HepG2 (cell line): ENCODE results near the gene ARHGAP26. TPM values are rescaled to one million over a fixed set of nuclear protein-coding genes. Genes with fewer than 3 reads are reported as not detected.

ENCODE experiments used
- ARID5B ChIP-seq: IDR thresholded peaks from 2 replicates; pipeline ENCODE4 v1.4.0; 2020; ENCODE audit warnings: mild to moderate bottlenecking, missing genetic modification reagents
- ATF6 ChIP-seq: sonication (generic); formaldehyde crosslinking; conservative IDR thresholded peaks from 2 replicates; pipeline ENCODE4 v1.4.0; 2020; ENCODE audit warnings: missing genetic modification reagents
- CBX2 ChIP-seq, 2 experiments: fragments of 200-600 bp in 1 of 2; sonication (generic); formaldehyde crosslinking in 1 of 2; IDR thresholded peaks; 2 replicates each; pipeline versions ENCODE4 v1.7.0 to v1.8.1; 2018 to 2022; ENCODE audit warnings: low read depth in 2 of 2, low read length in 1 of 2, mild to moderate bottlenecking in 1 of 2, missing genetic modification reagents in 1 of 2
- MAZ ChIP-seq, 2 experiments: sonication (generic) in 1 of 2; formaldehyde crosslinking in 1 of 2; IDR thresholded peaks; 2 replicates each; pipeline versions ENCODE4 v1.5.0 to v1.6.1; 2012 to 2020; ENCODE audit warnings: low read depth in 2 of 2, mild to moderate bottlenecking in 2 of 2, borderline replicate concordance in 1 of 2, improper control_type of control experiment in 1 of 2, low read length in 1 of 2, missing genetic modification reagents in 1 of 2, moderate library complexity in 1 of 2
- MZF1 ChIP-seq: sonication (generic); formaldehyde crosslinking; IDR thresholded peaks from 2 replicates; pipeline ENCODE4 v1.8.1; 2023; ENCODE audit warnings: mild to moderate bottlenecking, missing genetic modification reagents, borderline replicate concordance
- SKIL ChIP-seq: sonication (generic); formaldehyde crosslinking; IDR thresholded peaks from 2 replicates; pipeline ENCODE4 v1.8.0; 2022; ENCODE audit warnings: missing genetic modification reagents, mild to moderate bottlenecking, moderate library complexity, borderline replicate concordance
- SMC3 ChIP-seq: IDR thresholded peaks from 2 replicates; pipeline ENCODE4 v1.6.1; 2011; ENCODE audit warnings: low read length, improper control_type of control experiment
- TSC22D2 ChIP-seq: sonication (generic); formaldehyde crosslinking; IDR thresholded peaks from 2 replicates; pipeline ENCODE4 v1.5.1; 2020; ENCODE audit warnings: missing genetic modification reagents, mild to moderate bottlenecking, borderline replicate concordance
- polyA plus RNA-seq, 8 experiments: library from polyadenylated mRNA; depleted of rRNA in 3 of 8; stranded (reverse) in 7 of 8; unstranded in 1 of 8; fragments of >200 nt; fragmentation: Illumina TruSeq in 4 of 8; extraction: Trizol in 4 of 8; gene quantifications; 2 replicates each; pipeline versions ENCODE4 v1.2.1 to v1.2.3, GENCODE V29; 2011 to 2016; ENCODE audit warnings: low read depth in 4 of 8, missing spikeins in 1 of 8, mixed read lengths in 1 of 8; ENCODE audit not compliant: insufficient read depth in 1 of 8
- total RNA-seq, 5 experiments: library from RNA; depleted of rRNA; stranded (reverse); fragments of >200 nt; fragmentation: Illumina TruSeq; extraction: Trizol; gene quantifications; 2 replicates each; pipeline ENCODE4 v1.2.3, GENCODE V29; 2016; ENCODE audit warnings: low read depth in 1 of 5
- TF ChIP-seq, protein P1 (sequence below): sonication (generic); formaldehyde crosslinking; IDR thresholded peaks from one replicate; pipeline ENCODE4 v1.5.1; 2020; ENCODE audit warnings: mild to moderate bottlenecking, missing genetic modification reagents; ENCODE audit errors: not compliant biosample characterization

ARHGAP26 gene
- total and polyA plus RNA-seq, 2 of the 13 experiments (the other 11 are each of a cell fraction or from before 2014, with no cell fraction given), result 9.6 to 18.2 TPM

- TF ChIP-seq SKIL (CRISPR knock-in tag), result no peak
- no peak for TF ChIP-seq ARID5B (CRISPR knock-in tag)
- TF ChIP-seq TSC22D2 (CRISPR knock-in tag), result no peak
- TF ChIP-seq ATF6 (CRISPR knock-in tag), result no peak
- TF ChIP-seq, protein P1, sequence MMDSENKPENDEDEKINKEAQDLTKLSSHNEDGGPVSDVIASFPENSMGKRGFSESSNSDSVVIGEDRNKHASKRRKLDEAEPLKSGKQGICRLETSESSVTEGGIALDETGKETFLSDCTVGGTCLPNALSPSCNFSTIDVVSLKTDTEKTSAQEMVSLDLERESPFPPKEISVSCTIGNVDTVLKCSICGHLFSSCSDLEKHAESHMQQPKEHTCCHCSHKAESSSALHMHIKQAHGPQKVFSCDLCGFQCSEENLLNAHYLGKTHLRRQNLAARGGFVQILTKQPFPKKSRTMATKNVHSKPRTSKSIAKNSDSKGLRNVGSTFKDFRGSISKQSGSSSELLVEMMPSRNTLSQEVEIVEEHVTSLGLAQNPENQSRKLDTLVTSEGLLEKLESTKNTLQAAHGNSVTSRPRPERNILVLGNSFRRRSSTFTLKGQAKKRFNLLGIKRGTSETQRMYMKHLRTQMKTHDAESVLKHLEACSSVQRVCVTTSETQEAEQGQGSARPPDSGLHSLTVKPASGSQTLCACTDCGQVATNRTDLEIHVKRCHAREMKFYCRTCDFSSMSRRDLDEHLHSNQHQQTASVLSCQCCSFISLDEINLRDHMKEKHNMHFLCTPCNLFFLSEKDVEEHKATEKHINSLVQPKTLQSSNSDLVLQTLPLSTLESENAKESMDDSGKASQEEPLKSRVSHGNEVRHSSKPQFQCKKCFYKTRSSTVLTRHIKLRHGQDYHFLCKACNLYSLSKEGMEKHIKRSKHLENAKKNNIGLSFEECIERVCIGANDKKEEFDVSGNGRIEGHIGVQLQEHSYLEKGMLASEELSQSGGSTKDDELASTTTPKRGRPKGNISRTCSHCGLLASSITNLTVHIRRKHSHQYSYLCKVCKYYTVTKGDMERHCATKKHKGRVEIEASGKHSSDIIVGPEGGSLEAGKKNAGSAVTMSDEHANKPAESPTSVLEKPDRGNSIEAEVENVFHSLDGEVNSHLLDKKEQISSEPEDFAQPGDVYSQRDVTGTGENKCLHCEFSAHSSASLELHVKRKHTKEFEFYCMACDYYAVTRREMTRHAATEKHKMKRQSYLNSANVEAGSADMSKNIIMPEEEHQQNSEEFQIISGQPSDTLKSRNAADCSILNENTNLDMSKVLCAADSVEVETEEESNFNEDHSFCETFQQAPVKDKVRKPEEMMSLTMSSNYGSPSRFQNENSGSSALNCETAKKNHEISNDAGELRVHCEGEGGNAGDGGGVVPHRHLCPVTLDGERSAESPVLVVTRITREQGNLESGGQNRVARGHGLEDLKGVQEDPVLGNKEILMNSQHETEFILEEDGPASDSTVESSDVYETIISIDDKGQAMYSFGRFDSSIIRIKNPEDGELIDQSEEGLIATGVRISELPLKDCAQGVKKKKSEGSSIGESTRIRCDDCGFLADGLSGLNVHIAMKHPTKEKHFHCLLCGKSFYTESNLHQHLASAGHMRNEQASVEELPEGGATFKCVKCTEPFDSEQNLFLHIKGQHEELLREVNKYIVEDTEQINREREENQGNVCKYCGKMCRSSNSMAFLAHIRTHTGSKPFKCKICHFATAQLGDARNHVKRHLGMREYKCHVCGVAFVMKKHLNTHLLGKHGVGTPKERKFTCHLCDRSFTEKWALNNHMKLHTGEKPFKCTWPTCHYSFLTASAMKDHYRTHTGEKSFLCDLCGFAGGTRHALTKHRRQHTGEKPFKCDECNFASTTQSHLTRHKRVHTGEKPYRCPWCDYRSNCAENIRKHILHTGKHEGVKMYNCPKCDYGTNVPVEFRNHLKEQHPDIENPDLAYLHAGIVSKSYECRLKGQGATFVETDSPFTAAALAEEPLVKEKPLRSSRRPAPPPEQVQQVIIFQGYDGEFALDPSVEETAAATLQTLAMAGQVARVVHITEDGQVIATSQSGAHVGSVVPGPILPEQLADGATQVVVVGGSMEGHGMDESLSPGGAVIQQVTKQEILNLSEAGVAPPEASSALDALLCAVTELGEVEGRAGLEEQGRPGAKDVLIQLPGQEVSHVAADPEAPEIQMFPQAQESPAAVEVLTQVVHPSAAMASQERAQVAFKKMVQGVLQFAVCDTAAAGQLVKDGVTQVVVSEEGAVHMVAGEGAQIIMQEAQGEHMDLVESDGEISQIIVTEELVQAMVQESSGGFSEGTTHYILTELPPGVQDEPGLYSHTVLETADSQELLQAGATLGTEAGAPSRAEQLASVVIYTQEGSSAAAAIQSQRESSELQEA (CRISPR knock-in tag), result no peak
- no peak for TF ChIP-seq MZF1 (CRISPR knock-in tag)
- TF ChIP-seq SMC3, result no peak
- TF ChIP-seq MAZ (IDR thresholded peaks at IDR 0.05; ENCODE audit: borderline replicate concordance, low read depth, low read length), result no peak
- TF ChIP-seq MAZ (CRISPR knock-in tag; IDR thresholded peaks at IDR 0.05; ENCODE audit: low read depth), result no peak
- no peak for TF ChIP-seq CBX2 (IDR thresholded peaks at IDR 0.05; ENCODE audit: low read depth, low read length)
- no peak for TF ChIP-seq CBX2 (CRISPR knock-in tag; IDR thresholded peaks at IDR 0.05; ENCODE audit: low read depth)
These were observed 201.9 kb downstream of the ARHGAP26 start (continued) for GRCh38 chr5:142972064-142972570.
